PFSK-1 (cell line): Measurements from ENCODE around the gene PXT1.
A peak's percentile ranks its signal among the peaks of the same experiment; 100 is the strongest.

ENCODE experiments used
- FOXP2 ChIP-seq: optimal IDR thresholded peaks from 2 replicates; pipeline ENCODE3; 2011; ENCODE audit warnings: borderline replicate concordance, control low read depth, inconsistent platforms; ENCODE audit not compliant: insufficient read depth; ENCODE audit errors: extremely low read length, extremely low read depth
- POLR2AphosphoS5 ChIP-seq: IDR thresholded peaks from 2 replicates; pipeline ENCODE4 v1.6.1; 2012; ENCODE audit warnings: low read depth, mild to moderate bottlenecking, control low read depth, low read length, moderate library complexity
- REST ChIP-seq, 2 experiments: IDR thresholded peaks; 2 replicates each; pipeline versions ENCODE4 v1.6.1 to v1.8.0; 2011 to 2012; ENCODE audit warnings: low read depth in 2 of 2, low read length in 2 of 2, control low read depth in 1 of 2, inconsistent platforms in 1 of 2, mild to moderate bottlenecking in 1 of 2, moderate library complexity in 1 of 2; ENCODE audit not compliant: insufficient read depth in 1 of 2
- SIN3A ChIP-seq: IDR thresholded peaks from 2 replicates; pipeline ENCODE4 v1.6.1; 2012; ENCODE audit warnings: mild to moderate bottlenecking, low read length, moderate library complexity, borderline replicate concordance; ENCODE audit not compliant: insufficient read depth
- TAF1 ChIP-seq: IDR thresholded peaks from 2 replicates; pipeline ENCODE4 v1.6.1; 2012; ENCODE audit warnings: low read length, control low read depth, borderline replicate concordance; ENCODE audit not compliant: insufficient read depth

PXT1 gene

GRCh38 chr6:36376742-36377141, 65.9 kb downstream of the PXT1 start:
- no peak for TF ChIP-seq TAF1
- no peak for TF ChIP-seq FOXP2
- no peak for TF ChIP-seq POLR2AphosphoS5
- TF ChIP-seq REST (IDR thresholded peaks at IDR 0.05; ENCODE audit: insufficient read depth in 1 of 2, low read depth in 2 of 2, low read length in 2 of 2): no peak
- no peak for TF ChIP-seq SIN3A

GRCh38 chr6:36376183-36376582, 66.5 kb downstream of the PXT1 start:
- no peak for TF ChIP-seq POLR2AphosphoS5
- peak in 1 of 2 experiments; percentile 64; a peak in 1 of 4 replicates for TF ChIP-seq REST (IDR thresholded peaks at IDR 0.05; ENCODE audit: insufficient read depth in 1 of 2, low read depth in 2 of 2, low read length in 2 of 2)
- no peak for TF ChIP-seq FOXP2

- no peak for TF ChIP-seq TAF1
- no peak for TF ChIP-seq FOXP2
- no peak for TF ChIP-seq REST (IDR thresholded peaks at IDR 0.05; ENCODE audit: insufficient read depth in 1 of 2, low read depth in 2 of 2, low read length in 2 of 2)
- TF ChIP-seq POLR2AphosphoS5: no peak
- no peak for TF ChIP-seq SIN3A
Observed at GRCh38 chr6:36375644-36376155, 67.0 kb downstream of the PXT1 start.

GRCh38 chr6:36374972-36375371, 67.7 kb downstream of the PXT1 start:
- TF ChIP-seq TAF1 (no peak), SIN3A (no peak), POLR2AphosphoS5 (no peak), FOXP2 (no peak), REST (IDR thresholded peaks at IDR 0.05; ENCODE audit: insufficient read depth in 1 of 2, low read depth in 2 of 2, low read length in 2 of 2) (no peak)

- no peak for TF ChIP-seq POLR2AphosphoS5
- peak in 1 of 2 experiments; percentile 49; a peak in 1 of 4 replicates for TF ChIP-seq REST (IDR thresholded peaks at IDR 0.05; ENCODE audit: insufficient read depth in 1 of 2, low read depth in 2 of 2, low read length in 2 of 2)
Observed at GRCh38 chr6:36374194-36374593, 68.5 kb downstream of the PXT1 start.
